AG04449 (cell line): ENCODE results near the gene ACTN1.

Experiments
- CTCF ChIA-PET: fragments of 350-600 bp; formaldehyde crosslinking; extraction: SDS; loops from one replicate; lab custom pipeline; 2021; ENCODE audit warnings: antibody characterized with exemption; lab: Yijun Ruan, JAX
- POLR2A ChIA-PET: fragments of 400-600, 350-600 bp; formaldehyde crosslinking; extraction: SDS; loops from one replicate; lab custom pipeline; 2020; ENCODE audit warnings: antibody characterized with exemption, inconsistent platforms; lab: Yijun Ruan, JAX
- DNase-seq: peaks from one replicate; pipeline ENCODE4 v3.0.0-alpha.2; 2010; ENCODE audit warnings: low read depth, low spot score
- H3K4me3 ChIP-seq: 2 replicates; pipeline ENCODE4 v1.5.1; 2011; ENCODE audit warnings: low read depth, mild to moderate bottlenecking, control low read depth, low read length
- TF ChIP-seq, protein P1 (sequence below): IDR thresholded peaks from one replicate; pipeline ENCODE4 v1.5.1; 2011; ENCODE audit warnings: mild to moderate bottlenecking, moderate library complexity, low read length, control low read depth, inconsistent platforms; ENCODE audit not compliant: insufficient read depth; ENCODE audit errors: missing control alignments

Gene ACTN1

DNA sequence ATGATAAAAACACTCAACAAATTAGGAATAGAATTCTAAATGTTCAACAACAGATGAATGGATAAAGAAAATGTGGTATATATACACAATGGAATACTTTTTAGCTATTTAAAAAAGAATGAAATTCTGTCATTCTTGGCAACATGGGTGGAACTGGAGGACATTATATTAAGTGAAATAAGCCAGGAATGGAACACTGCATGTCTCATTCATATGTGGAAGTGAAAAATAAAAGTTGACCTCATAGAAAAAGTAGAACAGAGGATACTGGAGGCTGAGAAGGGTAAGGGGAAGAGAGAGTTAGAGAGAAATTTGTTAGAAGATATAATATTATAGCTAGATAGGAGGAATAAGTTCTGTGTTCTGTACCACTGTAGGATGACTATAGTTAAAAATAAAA lies 150.4 kb downstream of the ACTN1 start:
- no peak for DNase-seq
- CTCF ChIA-PET, result interaction anchor here (0.6 to 5.2 kb wide), 9 partner anchors 12 to 945 kb away, joined by 3 to 45 read pairs (median 7); no protein-coding TSS in a partner anchor
- POLR2A ChIA-PET, result no interaction called here
- TF ChIP-seq, protein P1, sequence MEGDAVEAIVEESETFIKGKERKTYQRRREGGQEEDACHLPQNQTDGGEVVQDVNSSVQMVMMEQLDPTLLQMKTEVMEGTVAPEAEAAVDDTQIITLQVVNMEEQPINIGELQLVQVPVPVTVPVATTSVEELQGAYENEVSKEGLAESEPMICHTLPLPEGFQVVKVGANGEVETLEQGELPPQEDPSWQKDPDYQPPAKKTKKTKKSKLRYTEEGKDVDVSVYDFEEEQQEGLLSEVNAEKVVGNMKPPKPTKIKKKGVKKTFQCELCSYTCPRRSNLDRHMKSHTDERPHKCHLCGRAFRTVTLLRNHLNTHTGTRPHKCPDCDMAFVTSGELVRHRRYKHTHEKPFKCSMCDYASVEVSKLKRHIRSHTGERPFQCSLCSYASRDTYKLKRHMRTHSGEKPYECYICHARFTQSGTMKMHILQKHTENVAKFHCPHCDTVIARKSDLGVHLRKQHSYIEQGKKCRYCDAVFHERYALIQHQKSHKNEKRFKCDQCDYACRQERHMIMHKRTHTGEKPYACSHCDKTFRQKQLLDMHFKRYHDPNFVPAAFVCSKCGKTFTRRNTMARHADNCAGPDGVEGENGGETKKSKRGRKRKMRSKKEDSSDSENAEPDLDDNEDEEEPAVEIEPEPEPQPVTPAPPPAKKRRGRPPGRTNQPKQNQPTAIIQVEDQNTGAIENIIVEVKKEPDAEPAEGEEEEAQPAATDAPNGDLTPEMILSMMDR, result no peak
- no peak overlapping the region for H3K4me3 ChIP-seq

DNA sequence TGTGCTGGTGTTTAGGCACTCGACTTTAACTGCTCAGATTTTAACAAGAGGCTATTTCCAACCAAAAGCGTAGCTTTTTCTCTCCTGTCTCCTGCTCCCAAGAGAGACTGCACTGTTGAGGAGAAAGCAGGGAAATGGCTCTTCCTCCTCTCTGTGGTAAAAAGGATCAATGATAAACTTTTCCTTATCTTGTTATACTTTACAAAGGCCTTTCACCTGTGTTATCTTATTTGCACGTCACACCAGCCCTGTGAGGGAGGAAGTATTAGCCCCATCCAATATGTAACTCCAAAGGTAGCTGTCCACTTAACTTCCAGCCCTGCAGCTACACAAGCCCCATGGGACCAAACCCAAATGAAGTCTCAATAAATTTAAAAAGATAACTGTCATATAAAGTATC lies 153.4 kb downstream of the ACTN1 start:
- CTCF ChIA-PET, result interaction anchor here (0.7 to 5.3 kb wide), 24 partner anchors 9 to 1011 kb away, joined by 3 to 45 read pairs (median 4); no protein-coding TSS in a partner anchor
- TF ChIP-seq, protein P1, result no peak
- H3K4me3 ChIP-seq, result no peak overlapping the region
- POLR2A ChIA-PET, result no interaction called here
- DNase-seq, result no peak

DNA sequence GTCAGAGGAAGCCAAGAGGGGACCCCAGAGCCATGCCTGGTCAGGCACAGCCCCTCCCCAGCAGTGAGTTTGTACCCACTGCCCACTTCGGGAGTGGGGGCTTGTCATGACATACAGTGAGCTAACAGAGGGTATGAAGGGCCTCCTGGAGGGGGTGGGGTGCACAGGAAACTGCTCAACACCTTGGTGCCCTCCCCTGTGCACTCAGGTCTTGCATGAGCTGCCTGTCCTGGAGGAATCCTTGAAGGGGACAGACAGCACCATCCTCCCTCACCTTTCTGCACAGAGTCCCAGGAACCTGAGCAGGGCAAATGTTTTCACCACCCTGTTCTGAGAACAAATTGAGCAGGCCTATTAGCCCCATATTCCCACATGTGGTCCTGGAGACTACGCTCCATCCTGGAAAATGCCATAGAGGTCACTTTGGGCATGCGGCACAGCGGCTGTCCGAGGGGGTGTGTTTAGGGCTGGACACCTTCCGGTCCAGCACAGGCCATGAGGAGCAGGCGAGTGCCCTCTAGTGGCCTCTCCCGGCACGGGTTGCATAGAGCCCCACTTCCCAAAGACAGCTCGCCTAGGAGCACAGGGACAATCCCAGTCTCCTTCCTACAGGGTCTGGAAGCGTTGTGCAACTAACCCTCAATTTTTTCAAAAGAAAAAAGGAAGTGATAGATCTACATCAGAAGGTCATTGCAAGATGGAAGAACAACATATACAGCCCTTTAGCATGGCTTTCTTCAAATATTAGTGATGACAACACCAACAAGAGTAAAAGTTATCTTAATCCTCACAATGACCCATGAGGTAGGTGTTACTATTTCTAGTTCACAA lies 154.4 kb downstream of the ACTN1 start:
- ChIA-PET CTCF (interaction anchor here (0.6 to 5.3 kb wide), 48 partner anchors 8 to 1010 kb away, joined by 3 to 45 read pairs (median 4); no protein-coding TSS in a partner anchor), POLR2A (interaction anchor here (1.0 kb wide), 1 partner anchor 32 kb away, joined by 6 read pairs; the partner anchor contains the start of gene ZFP36L1)
- H3K4me3 ChIP-seq, result no peak overlapping the region
- TF ChIP-seq, protein P1, result peak; percentile 93
- DNase-seq, result no peak

DNA sequence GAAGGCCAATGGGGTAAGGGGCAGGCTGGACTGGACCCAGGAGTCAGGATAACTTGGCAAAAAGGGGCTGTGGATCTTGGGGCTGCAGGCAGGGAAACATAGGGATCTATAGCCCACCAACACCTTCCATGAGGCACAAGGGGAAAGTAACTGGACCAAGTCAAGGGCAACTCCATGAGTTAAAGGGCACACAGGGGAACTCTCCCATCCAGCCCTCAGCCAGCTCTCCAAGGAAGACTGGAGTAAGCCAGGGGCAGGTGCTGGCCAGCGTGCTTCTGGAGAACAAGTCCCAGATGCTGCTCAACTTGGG lies 154.9 kb downstream of the ACTN1 start:
- TF ChIP-seq, protein P1, result no peak
- no peak for DNase-seq
- ChIA-PET CTCF (interaction anchor here (0.6 to 5.3 kb wide), 21 partner anchors 9 to 986 kb away, joined by 3 to 45 read pairs (median 4); no protein-coding TSS in a partner anchor), POLR2A (interaction anchor here (1.0 kb wide), 1 partner anchor 31 kb away, joined by 6 read pairs; the partner anchor contains the start of gene ZFP36L1)
- no peak overlapping the region for H3K4me3 ChIP-seq
